GM12878 (cell line): ENCODE measurements around the gene DHRS1. TPM values are rescaled to one million over a fixed set of nuclear protein-coding genes. Genes with fewer than 3 reads are reported as not detected.

Source experiments
- CBFB ChIP-seq: IDR thresholded peaks from 2 replicates; pipeline ENCODE4 v1.6.1; 2016; ENCODE audit warnings: antibody characterized with exemption, low read depth
- CREB1 ChIP-seq: IDR thresholded peaks from 2 replicates; pipeline ENCODE4 v1.6.1; 2012; ENCODE audit warnings: low read depth, mild to moderate bottlenecking, inconsistent platforms
- DPF2 ChIP-seq: fragments of 450-650 bp; IDR thresholded peaks from 2 replicates; pipeline ENCODE4 v1.6.1; 2017; ENCODE audit warnings: mild to moderate bottlenecking
- EED ChIP-seq: sonication (generic); IDR thresholded peaks from 2 replicates; pipeline ENCODE4 v1.6.1; 2016; ENCODE audit warnings: antibody characterized with exemption, low read depth
- ESRRA ChIP-seq: IDR thresholded peaks from 2 replicates; pipeline ENCODE4 v1.6.1; 2012; ENCODE audit warnings: mild to moderate bottlenecking, low read length, improper control_type of control experiment
- FOXK2 ChIP-seq: fragments of 450-650 bp; IDR thresholded peaks from 2 replicates; pipeline ENCODE4 v1.6.1; 2017; ENCODE audit warnings: mild to moderate bottlenecking, moderate library complexity
- FOXM1 ChIP-seq: IDR thresholded peaks from 2 replicates; pipeline ENCODE4 v1.6.1; 2012; ENCODE audit warnings: low read depth, mild to moderate bottlenecking, inconsistent platforms, low read length, moderate library complexity
- GATAD2B ChIP-seq: fragments of 450-650 bp; conservative IDR thresholded peaks from 2 replicates; pipeline ENCODE4 v1.6.1; 2017; ENCODE audit warnings: low read depth, mild to moderate bottlenecking, moderate library complexity
- IKZF2 ChIP-seq, 2 experiments: fragments of 450-650 bp; IDR thresholded peaks; 2 replicates each; pipeline ENCODE4 v1.6.1; 2017; ENCODE audit warnings: mild to moderate bottlenecking in 2 of 2, moderate library complexity in 2 of 2
- IRF4 ChIP-seq: IDR thresholded peaks from 2 replicates; pipeline ENCODE4 v1.6.1; 2011; ENCODE audit warnings: low read depth, low read length
- KDM1A ChIP-seq: fragments of 200-600 bp; sonication (generic); IDR thresholded peaks from 2 replicates; pipeline ENCODE4 v1.6.1; 2016; ENCODE audit warnings: borderline replicate concordance
- PAX8 ChIP-seq: fragments of 450-650 bp; IDR thresholded peaks from 2 replicates; pipeline ENCODE4 v1.6.1; 2017; ENCODE audit warnings: mild to moderate bottlenecking, moderate library complexity
- RCOR1 ChIP-seq: conservative IDR thresholded peaks from 2 replicates; pipeline ENCODE4 v1.6.1; 2012; ENCODE audit warnings: low read depth, low read length, improper control_type of control experiment
- YY1 ChIP-seq: IDR thresholded peaks from 2 replicates; pipeline ENCODE4 v1.6.1; 2011; ENCODE audit warnings: low read depth, mild to moderate bottlenecking, low read length
- ZZZ3 ChIP-seq: IDR thresholded peaks from 2 replicates; pipeline ENCODE4 v1.6.1; 2011; ENCODE audit warnings: low read depth; ENCODE audit not compliant: control insufficient read depth, insufficient read length
- polyA plus RNA-seq, 11 experiments: library from polyadenylated mRNA; depleted of rRNA in 4 of 11; unstranded in 6 of 11; stranded (reverse) in 5 of 11; fragments of >200 nt; fragmentation: Nextera tagmentation in 4 of 11; fragmentation: Illumina TruSeq in 1 of 11; extraction: Ambion mirVana in 4 of 11; extraction: Trizol in 1 of 11; gene quantifications; 1 replicate in 1 of 11; 2 replicates in 10 of 11; pipeline versions ENCODE4 v1.2.1 to v1.2.3, GENCODE V29; 2011 to 2016; ENCODE audit warnings: inconsistent platforms in 2 of 11, missing spikeins in 2 of 11, low read depth in 1 of 11
- total RNA-seq, 4 experiments: library from RNA; depleted of rRNA in 3 of 4; stranded (reverse); fragments of >200 nt in 3 of 4; fragmentation: Illumina TruSeq in 1 of 4; extraction: Trizol in 1 of 4; gene quantifications; 2 replicates each; pipeline versions ENCODE4 v1.2.1 to v1.2.3, GENCODE V29; 2013 to 2021
- TF ChIP-seq, protein P1 (sequence below): fragments of 450-650 bp; IDR thresholded peaks from 2 replicates; pipeline ENCODE4 v1.6.1; 2017; ENCODE audit warnings: mild to moderate bottlenecking, moderate library complexity
- TF ChIP-seq, protein P2 (sequence below): IDR thresholded peaks from 2 replicates; pipeline ENCODE4 v1.6.1; 2012; ENCODE audit warnings: improper control_type of control experiment, low read depth, low read length; ENCODE audit not compliant: insufficient replicate concordance
- TF ChIP-seq, protein P3 (sequence below): IDR thresholded peaks from 2 replicates; pipeline ENCODE4 v1.6.1; 2011; ENCODE audit warnings: mild to moderate bottlenecking, low read depth, low read length, moderate library complexity; ENCODE audit not compliant: insufficient replicate concordance
- TF ChIP-seq, protein P4 (sequence below): fragments of 150-350 bp; IDR thresholded peaks from 2 replicates; pipeline ENCODE4 v1.6.1; 2014; ENCODE audit warnings: mild to moderate bottlenecking, low read depth, low read length

DHRS1 gene
- total and polyA plus RNA-seq, 10 of the 15 experiments (the other 5 are each of a cell fraction or from before 2014, with no cell fraction given), result 12.1 to 45.0 (median 25.7) TPM

DNA sequence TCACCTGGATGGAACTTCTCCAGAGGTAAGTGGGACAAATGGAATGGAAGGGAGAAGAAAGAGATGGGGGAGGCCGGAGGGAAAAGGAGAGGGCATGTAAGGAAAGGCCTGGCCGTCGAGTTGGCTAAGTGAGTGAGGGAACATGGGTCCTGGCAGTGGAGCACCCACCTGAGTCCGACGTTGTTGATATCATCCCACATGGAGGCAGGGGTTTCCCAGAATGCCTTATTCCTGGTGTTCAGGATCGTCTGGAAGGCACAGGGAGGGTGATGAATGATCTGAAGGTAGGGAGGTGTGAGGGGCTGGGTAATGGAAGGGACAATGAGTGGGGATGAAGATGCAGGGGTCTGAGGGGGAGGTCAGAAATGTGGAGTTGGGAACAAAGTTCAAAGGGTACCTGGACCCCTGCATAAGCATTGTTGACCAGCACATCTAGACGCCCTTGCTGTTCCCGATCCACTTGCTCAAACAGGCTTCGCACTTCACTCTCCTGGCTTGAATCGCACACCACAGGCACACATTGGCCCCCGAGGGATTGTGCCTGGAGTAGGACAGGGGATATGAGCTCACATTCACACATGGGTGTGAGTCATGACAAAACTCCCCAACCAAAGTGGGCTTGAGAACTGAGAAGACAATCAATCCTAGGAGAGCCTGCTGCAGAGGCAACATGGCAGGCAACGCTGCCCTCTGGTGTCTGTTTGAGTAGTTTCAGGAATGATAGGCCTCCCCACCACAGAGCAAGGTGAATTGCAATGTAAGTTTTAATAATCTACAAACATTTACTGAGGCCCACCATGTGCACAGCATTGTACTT is 3.0 kb downstream of the DHRS1 start (continued):
- TF ChIP-seq DPF2, result peak; percentile 77
- TF ChIP-seq CBFB, result no peak
- TF ChIP-seq, protein P1, sequence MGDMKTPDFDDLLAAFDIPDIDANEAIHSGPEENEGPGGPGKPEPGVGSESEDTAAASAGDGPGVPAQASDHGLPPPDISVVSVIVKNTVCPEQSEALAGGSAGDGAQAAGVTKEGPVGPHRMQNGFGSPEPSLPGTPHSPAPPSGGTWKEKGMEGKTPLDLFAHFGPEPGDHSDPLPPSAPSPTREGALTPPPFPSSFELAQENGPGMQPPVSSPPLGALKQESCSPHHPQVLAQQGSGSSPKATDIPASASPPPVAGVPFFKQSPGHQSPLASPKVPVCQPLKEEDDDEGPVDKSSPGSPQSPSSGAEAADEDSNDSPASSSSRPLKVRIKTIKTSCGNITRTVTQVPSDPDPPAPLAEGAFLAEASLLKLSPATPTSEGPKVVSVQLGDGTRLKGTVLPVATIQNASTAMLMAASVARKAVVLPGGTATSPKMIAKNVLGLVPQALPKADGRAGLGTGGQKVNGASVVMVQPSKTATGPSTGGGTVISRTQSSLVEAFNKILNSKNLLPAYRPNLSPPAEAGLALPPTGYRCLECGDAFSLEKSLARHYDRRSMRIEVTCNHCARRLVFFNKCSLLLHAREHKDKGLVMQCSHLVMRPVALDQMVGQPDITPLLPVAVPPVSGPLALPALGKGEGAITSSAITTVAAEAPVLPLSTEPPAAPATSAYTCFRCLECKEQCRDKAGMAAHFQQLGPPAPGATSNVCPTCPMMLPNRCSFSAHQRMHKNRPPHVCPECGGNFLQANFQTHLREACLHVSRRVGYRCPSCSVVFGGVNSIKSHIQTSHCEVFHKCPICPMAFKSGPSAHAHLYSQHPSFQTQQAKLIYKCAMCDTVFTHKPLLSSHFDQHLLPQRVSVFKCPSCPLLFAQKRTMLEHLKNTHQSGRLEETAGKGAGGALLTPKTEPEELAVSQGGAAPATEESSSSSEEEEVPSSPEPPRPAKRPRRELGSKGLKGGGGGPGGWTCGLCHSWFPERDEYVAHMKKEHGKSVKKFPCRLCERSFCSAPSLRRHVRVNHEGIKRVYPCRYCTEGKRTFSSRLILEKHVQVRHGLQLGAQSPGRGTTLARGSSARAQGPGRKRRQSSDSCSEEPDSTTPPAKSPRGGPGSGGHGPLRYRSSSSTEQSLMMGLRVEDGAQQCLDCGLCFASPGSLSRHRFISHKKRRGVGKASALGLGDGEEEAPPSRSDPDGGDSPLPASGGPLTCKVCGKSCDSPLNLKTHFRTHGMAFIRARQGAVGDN, result peak; percentile 73
- TF ChIP-seq FOXM1, result peak; percentile 66
- TF ChIP-seq, protein P2, sequence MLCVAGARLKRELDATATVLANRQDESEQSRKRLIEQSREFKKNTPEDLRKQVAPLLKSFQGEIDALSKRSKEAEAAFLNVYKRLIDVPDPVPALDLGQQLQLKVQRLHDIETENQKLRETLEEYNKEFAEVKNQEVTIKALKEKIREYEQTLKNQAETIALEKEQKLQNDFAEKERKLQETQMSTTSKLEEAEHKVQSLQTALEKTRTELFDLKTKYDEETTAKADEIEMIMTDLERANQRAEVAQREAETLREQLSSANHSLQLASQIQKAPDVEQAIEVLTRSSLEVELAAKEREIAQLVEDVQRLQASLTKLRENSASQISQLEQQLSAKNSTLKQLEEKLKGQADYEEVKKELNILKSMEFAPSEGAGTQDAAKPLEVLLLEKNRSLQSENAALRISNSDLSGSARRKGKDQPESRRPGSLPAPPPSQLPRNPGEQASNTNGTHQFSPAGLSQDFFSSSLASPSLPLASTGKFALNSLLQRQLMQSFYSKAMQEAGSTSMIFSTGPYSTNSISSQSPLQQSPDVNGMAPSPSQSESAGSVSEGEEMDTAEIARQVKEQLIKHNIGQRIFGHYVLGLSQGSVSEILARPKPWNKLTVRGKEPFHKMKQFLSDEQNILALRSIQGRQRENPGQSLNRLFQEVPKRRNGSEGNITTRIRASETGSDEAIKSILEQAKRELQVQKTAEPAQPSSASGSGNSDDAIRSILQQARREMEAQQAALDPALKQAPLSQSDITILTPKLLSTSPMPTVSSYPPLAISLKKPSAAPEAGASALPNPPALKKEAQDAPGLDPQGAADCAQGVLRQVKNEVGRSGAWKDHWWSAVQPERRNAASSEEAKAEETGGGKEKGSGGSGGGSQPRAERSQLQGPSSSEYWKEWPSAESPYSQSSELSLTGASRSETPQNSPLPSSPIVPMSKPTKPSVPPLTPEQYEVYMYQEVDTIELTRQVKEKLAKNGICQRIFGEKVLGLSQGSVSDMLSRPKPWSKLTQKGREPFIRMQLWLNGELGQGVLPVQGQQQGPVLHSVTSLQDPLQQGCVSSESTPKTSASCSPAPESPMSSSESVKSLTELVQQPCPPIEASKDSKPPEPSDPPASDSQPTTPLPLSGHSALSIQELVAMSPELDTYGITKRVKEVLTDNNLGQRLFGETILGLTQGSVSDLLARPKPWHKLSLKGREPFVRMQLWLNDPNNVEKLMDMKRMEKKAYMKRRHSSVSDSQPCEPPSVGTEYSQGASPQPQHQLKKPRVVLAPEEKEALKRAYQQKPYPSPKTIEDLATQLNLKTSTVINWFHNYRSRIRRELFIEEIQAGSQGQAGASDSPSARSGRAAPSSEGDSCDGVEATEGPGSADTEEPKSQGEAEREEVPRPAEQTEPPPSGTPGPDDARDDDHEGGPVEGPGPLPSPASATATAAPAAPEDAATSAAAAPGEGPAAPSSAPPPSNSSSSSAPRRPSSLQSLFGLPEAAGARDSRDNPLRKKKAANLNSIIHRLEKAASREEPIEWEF, result peak; percentile 38
- TF ChIP-seq, protein P3, sequence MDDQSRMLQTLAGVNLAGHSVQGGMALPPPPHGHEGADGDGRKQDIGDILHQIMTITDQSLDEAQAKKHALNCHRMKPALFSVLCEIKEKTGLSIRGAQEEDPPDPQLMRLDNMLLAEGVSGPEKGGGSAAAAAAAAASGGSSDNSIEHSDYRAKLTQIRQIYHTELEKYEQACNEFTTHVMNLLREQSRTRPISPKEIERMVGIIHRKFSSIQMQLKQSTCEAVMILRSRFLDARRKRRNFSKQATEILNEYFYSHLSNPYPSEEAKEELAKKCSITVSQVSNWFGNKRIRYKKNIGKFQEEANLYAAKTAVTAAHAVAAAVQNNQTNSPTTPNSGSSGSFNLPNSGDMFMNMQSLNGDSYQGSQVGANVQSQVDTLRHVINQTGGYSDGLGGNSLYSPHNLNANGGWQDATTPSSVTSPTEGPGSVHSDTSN, result peak; percentile 40
- no peak for TF ChIP-seq KDM1A
- peak; percentile 80 to 83; a peak in 3 of 4 replicates for TF ChIP-seq IKZF2 (IDR thresholded peaks at IDR 0.05)
- peak; percentile 67; the same call in 1 of the 2 replicates for TF ChIP-seq ESRRA
- TF ChIP-seq GATAD2B, result peak; percentile 70; the same call in 1 of the 2 replicates
- peak; percentile 35 for TF ChIP-seq FOXK2
- TF ChIP-seq PAX8, result no peak
- TF ChIP-seq, protein P4, sequence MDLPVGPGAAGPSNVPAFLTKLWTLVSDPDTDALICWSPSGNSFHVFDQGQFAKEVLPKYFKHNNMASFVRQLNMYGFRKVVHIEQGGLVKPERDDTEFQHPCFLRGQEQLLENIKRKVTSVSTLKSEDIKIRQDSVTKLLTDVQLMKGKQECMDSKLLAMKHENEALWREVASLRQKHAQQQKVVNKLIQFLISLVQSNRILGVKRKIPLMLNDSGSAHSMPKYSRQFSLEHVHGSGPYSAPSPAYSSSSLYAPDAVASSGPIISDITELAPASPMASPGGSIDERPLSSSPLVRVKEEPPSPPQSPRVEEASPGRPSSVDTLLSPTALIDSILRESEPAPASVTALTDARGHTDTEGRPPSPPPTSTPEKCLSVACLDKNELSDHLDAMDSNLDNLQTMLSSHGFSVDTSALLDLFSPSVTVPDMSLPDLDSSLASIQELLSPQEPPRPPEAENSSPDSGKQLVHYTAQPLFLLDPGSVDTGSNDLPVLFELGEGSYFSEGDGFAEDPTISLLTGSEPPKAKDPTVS, result no peak
- TF ChIP-seq EED, result peak; percentile 87
- TF ChIP-seq YY1, result peak; percentile 79
- TF ChIP-seq ZZZ3, result no peak
- TF ChIP-seq IRF4, result peak; percentile 82
- TF ChIP-seq RCOR1, result peak; percentile 70; the same call in 1 of the 2 replicates
- TF ChIP-seq CREB1, result peak; percentile 66; the same call in 1 of the 2 replicates
